ENCODE measurements around the gene CKMT1B.
"Not testable (repeated sequence)": the region's sequence is repeated elsewhere in the genome, so short reads cannot be mapped to it uniquely, and the experiment has no call there.

- not testable (repeated sequence) for TF ChIP-seq CTCF, POLR2A (IDR thresholded peaks at IDR 0.05)
Measured at GRCh38 chr15:43592841-43593240, 986 bp upstream of the CKMT1B start.

Data from lower leg skin (tissue), 3 donors.